Measurements from ENCODE around the gene TLX3.

The TLX3 gene

DNA sequence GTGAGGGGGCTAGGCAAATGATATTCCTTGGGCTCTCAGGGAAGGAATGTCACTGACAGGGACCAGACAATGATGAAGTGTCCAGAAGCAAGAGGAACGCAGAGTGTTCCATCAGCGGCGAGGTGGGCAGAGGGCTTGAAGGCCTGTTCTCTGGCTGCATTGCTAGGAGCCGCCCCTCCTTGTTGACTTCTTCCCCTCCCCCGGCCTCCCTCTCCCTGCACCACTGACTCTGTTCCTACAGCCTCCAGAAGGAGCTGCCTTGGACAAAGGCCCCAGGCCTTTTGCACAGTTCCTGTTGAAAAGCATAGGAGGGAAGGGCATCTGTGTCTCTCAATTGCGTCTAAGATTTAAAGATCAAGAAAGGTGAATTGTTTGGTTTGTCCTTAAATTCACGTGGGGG lies 12.4 kb downstream of the TLX3 start:
- TF ChIP-seq ZNF8 (CRISPR knock-in tag; IDR thresholded peaks at IDR 0.05) (no peak), BACH2 (CRISPR knock-in tag; IDR thresholded peaks at IDR 0.05; ENCODE audit: borderline replicate concordance) (no peak), ZNF70 (CRISPR knock-in tag; IDR thresholded peaks at IDR 0.05) (no peak), TOX (CRISPR knock-in tag; IDR thresholded peaks at IDR 0.05; ENCODE audit: borderline replicate concordance) (no peak), CSDC2 (CRISPR knock-in tag; IDR thresholded peaks at IDR 0.05) (no peak), ARNTL (CRISPR knock-in tag; IDR thresholded peaks at IDR 0.05; ENCODE audit: borderline replicate concordance, low read depth) (no peak), OSR1 (CRISPR knock-in tag; IDR thresholded peaks at IDR 0.05) (no peak), GLIS3 (CRISPR knock-in tag; IDR thresholded peaks at IDR 0.05) (no peak), ESRRG (CRISPR knock-in tag; IDR thresholded peaks at IDR 0.05) (no peak), ZFP30 (CRISPR knock-in tag; IDR thresholded peaks at IDR 0.05) (no peak), SNAI2 (CRISPR knock-in tag; IDR thresholded peaks at IDR 0.05) (no peak), PPARA (CRISPR knock-in tag; IDR thresholded peaks at IDR 0.05; ENCODE audit: borderline replicate concordance) (no peak)
- TF ChIP-seq, protein P1, sequence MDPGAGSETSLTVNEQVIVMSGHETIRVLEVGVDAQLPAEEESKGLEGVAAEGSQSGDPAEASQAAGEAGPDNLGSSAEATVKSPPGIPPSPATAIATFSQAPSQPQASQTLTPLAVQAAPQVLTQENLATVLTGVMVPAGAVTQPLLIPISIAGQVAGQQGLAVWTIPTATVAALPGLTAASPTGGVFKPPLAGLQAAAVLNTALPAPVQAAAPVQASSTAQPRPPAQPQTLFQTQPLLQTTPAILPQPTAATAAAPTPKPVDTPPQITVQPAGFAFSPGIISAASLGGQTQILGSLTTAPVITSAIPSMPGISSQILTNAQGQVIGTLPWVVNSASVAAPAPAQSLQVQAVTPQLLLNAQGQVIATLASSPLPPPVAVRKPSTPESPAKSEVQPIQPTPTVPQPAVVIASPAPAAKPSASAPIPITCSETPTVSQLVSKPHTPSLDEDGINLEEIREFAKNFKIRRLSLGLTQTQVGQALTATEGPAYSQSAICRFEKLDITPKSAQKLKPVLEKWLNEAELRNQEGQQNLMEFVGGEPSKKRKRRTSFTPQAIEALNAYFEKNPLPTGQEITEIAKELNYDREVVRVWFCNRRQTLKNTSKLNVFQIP (CRISPR knock-in tag; IDR thresholded peaks at IDR 0.05; ENCODE audit: borderline replicate concordance, low read depth), result no peak
- TF ChIP-seq, protein P2, sequence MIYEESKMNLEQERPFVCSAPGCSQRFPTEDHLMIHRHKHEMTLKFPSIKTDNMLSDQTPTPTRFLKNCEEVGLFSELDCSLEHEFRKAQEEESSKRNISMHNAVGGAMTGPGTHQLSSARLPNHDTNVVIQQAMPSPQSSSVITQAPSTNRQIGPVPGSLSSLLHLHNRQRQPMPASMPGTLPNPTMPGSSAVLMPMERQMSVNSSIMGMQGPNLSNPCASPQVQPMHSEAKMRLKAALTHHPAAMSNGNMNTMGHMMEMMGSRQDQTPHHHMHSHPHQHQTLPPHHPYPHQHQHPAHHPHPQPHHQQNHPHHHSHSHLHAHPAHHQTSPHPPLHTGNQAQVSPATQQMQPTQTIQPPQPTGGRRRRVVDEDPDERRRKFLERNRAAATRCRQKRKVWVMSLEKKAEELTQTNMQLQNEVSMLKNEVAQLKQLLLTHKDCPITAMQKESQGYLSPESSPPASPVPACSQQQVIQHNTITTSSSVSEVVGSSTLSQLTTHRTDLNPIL (CRISPR knock-in tag; IDR thresholded peaks at IDR 0.05; ENCODE audit: low read depth), result no peak
- TF ChIP-seq, protein P3, sequence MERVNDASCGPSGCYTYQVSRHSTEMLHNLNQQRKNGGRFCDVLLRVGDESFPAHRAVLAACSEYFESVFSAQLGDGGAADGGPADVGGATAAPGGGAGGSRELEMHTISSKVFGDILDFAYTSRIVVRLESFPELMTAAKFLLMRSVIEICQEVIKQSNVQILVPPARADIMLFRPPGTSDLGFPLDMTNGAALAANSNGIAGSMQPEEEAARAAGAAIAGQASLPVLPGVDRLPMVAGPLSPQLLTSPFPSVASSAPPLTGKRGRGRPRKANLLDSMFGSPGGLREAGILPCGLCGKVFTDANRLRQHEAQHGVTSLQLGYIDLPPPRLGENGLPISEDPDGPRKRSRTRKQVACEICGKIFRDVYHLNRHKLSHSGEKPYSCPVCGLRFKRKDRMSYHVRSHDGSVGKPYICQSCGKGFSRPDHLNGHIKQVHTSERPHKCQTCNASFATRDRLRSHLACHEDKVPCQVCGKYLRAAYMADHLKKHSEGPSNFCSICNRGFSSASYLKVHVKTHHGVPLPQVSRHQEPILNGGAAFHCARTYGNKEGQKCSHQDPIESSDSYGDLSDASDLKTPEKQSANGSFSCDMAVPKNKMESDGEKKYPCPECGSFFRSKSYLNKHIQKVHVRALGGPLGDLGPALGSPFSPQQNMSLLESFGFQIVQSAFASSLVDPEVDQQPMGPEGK (CRISPR knock-in tag; IDR thresholded peaks at IDR 0.05; ENCODE audit: borderline replicate concordance), result no peak
- TF ChIP-seq, protein P4, sequence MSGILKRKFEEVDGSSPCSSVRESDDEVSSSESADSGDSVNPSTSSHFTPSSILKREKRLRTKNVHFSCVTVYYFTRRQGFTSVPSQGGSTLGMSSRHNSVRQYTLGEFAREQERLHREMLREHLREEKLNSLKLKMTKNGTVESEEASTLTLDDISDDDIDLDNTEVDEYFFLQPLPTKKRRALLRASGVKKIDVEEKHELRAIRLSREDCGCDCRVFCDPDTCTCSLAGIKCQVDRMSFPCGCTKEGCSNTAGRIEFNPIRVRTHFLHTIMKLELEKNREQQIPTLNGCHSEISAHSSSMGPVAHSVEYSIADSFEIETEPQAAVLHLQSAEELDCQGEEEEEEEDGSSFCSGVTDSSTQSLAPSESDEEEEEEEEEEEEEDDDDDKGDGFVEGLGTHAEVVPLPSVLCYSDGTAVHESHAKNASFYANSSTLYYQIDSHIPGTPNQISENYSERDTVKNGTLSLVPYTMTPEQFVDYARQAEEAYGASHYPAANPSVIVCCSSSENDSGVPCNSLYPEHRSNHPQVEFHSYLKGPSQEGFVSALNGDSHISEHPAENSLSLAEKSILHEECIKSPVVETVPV (CRISPR knock-in tag; IDR thresholded peaks at IDR 0.05), result no peak

DNA sequence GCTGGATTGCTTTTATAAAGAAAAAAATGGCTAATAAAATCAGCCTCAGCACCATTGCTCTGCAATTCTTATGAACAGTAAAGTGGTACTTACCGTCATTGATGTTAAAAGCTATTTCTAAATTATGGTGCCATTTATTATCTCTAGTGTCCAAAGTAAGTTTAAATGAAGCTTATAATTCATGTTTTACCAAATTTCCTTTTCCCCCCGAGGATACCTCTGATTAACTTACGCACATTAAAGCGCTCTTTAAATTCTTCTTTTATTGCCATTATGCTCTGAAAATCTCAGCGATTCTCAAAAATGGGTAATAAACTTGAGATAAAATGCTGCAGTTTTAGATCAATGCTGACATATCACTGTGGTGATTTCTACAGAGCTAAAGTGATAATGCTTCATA lies 13.5 kb downstream of the TLX3 start:
- TF ChIP-seq ZNF8 (CRISPR knock-in tag; IDR thresholded peaks at IDR 0.05) (0 out of 2 replicates have a peak, but pooled peaks have one; percentile 42), ZNF70 (CRISPR knock-in tag; IDR thresholded peaks at IDR 0.05) (no peak), BACH2 (CRISPR knock-in tag; IDR thresholded peaks at IDR 0.05; ENCODE audit: borderline replicate concordance) (0 out of 2 replicates have a peak, but pooled peaks have one; percentile 49), ARNTL (CRISPR knock-in tag; IDR thresholded peaks at IDR 0.05; ENCODE audit: borderline replicate concordance, low read depth) (0 out of 2 replicates have a peak, but pooled peaks have one; percentile 34), OSR1 (CRISPR knock-in tag; IDR thresholded peaks at IDR 0.05) (no peak), SNAI2 (CRISPR knock-in tag; IDR thresholded peaks at IDR 0.05) (0 out of 2 replicates have a peak, but pooled peaks have one; percentile 34), RARB (CRISPR knock-in tag; IDR thresholded peaks at IDR 0.05) (no peak), ISL1 (CRISPR knock-in tag; IDR thresholded peaks at IDR 0.05) (peak; percentile 85), ZNF565 (CRISPR knock-in tag; conservative IDR thresholded peaks at IDR 0.05; ENCODE audit: low read depth) (0 out of 2 replicates have a peak, but pooled peaks have one; percentile 13), GLIS3 (CRISPR knock-in tag; IDR thresholded peaks at IDR 0.05) (peak; percentile 88; the same call in 1 of the 2 replicates), PPARA (CRISPR knock-in tag; IDR thresholded peaks at IDR 0.05; ENCODE audit: borderline replicate concordance) (peak; percentile 56; the same call in 1 of the 2 replicates), ZFP3 (CRISPR knock-in tag; IDR thresholded peaks at IDR 0.05) (no peak), TCF4 (CRISPR knock-in tag; IDR thresholded peaks at IDR 0.05; ENCODE audit: borderline replicate concordance) (peak; percentile 83)
- TF ChIP-seq, protein P4 (CRISPR knock-in tag; IDR thresholded peaks at IDR 0.05), result peak; percentile 97
- TF ChIP-seq, protein P2 (CRISPR knock-in tag; IDR thresholded peaks at IDR 0.05; ENCODE audit: low read depth), result 0 out of 2 replicates have a peak, but pooled peaks have one; percentile 18
- TF ChIP-seq, protein P5, sequence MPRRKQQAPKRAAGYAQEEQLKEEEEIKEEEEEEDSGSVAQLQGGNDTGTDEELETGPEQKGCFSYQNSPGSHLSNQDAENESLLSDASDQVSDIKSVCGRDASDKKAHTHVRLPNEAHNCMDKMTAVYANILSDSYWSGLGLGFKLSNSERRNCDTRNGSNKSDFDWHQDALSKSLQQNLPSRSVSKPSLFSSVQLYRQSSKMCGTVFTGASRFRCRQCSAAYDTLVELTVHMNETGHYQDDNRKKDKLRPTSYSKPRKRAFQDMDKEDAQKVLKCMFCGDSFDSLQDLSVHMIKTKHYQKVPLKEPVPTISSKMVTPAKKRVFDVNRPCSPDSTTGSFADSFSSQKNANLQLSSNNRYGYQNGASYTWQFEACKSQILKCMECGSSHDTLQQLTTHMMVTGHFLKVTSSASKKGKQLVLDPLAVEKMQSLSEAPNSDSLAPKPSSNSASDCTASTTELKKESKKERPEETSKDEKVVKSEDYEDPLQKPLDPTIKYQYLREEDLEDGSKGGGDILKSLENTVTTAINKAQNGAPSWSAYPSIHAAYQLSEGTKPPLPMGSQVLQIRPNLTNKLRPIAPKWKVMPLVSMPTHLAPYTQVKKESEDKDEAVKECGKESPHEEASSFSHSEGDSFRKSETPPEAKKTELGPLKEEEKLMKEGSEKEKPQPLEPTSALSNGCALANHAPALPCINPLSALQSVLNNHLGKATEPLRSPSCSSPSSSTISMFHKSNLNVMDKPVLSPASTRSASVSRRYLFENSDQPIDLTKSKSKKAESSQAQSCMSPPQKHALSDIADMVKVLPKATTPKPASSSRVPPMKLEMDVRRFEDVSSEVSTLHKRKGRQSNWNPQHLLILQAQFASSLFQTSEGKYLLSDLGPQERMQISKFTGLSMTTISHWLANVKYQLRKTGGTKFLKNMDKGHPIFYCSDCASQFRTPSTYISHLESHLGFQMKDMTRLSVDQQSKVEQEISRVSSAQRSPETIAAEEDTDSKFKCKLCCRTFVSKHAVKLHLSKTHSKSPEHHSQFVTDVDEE (CRISPR knock-in tag; IDR thresholded peaks at IDR 0.05), result peak; percentile 97
- ATAC-seq, result no peak

More for the DNA sequence above, 12.4 kb downstream of the TLX3 start:
- no peak for ATAC-seq
